ENCODE measurements around the gene MED13. TPM values are rescaled to one million over a fixed set of nuclear protein-coding genes. Genes with fewer than 3 reads are reported as not detected.
A peak's percentile ranks its signal among the peaks of the same experiment; 100 is the strongest.
"Not testable (repeated sequence)": the region's sequence is repeated elsewhere in the genome, so short reads cannot be mapped to it uniquely, and the experiment has no call there.

Gene MED13
- total and polyA plus RNA-seq, 4 donors, result 4.8 to 80.4 (median 47.5) TPM

- peak; percentile 49 for ATAC-seq (ENCODE audit: low FRiP score)
- intact Hi-C loops (cut with DNase I), result loop anchor here (10.0 kb wide), 1 partner anchor 138 kb away; the partner anchor contains the start of gene MED13 (in 2 of the 2)
Measured at GRCh38 chr17:61926826-61927207, 138.3 kb downstream of the MED13 start.

DNA sequence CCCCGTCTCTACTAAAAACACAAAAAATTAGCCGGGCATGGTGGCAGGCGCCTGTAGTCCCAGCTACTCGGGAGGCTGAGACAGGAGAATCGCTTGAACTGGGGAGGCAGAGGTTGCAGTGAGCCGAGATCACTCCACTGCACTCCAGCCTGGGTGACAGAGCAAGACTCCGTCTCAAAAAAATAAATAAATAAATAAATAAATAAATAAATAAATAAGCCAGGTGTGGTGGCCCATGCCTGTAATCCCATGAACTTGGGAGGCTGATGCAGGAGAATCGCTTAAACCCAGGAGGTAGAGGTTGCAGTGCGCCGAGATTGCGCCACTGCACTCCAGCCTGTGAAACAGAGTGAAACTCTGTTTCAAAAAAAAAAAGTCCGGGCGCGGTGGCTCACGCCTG, 149.9 kb downstream of the MED13 start:
- ATAC-seq (ENCODE audit: low FRiP score), result not testable (repeated sequence)

More at GRCh38 chr17:61926826-61927207, 138.3 kb downstream of the MED13 start:
- H3K9me3 ChIP-seq (ENCODE audit: control insufficient read depth, low read length), result no peaks in the 10 kb centered on the region
- WGBS, 2 donors, result 1% methylated on average over 4 of the region's 4 CpGs
- H3K4me3 ChIP-seq (ENCODE audit: low read length in 2 of 2), result peak overlapping the region; percentile 60 to 67
- no peaks in the 10 kb centered on the region for H3K4me1 ChIP-seq (ENCODE audit: control insufficient read depth in 1 of 2, insufficient read depth in 2 of 2, low read length in 2 of 2)
- no peaks in the 10 kb centered on the region for H3K27me3 ChIP-seq (ENCODE audit: control insufficient read depth in 1 of 2, insufficient read depth in 2 of 2, low read length in 1 of 2)
- no peaks in the 10 kb centered on the region for H3K36me3 ChIP-seq (ENCODE audit: control insufficient read depth in 1 of 2, insufficient read depth in 2 of 2, low read length in 1 of 2)
- H3K27ac ChIP-seq (ENCODE audit: low read depth in 1 of 2, low read length in 2 of 2), result peak overlapping the region; percentile 85 to 95
- DNase-seq, result no peak

GRCh38 chr17:61908292-61909037, 156.6 kb downstream of the MED13 start:
- no peaks in the 10 kb centered on the region for H3K36me3 ChIP-seq (ENCODE audit: control insufficient read depth in 1 of 2, insufficient read depth in 2 of 2, low read length in 1 of 2)
- intact Hi-C loops (cut with DNase I), result no loop called here
- no peak overlapping the region for H3K4me3 ChIP-seq (ENCODE audit: low read length in 2 of 2)
- no peaks in the 10 kb centered on the region for H3K4me1 ChIP-seq (ENCODE audit: control insufficient read depth in 1 of 2, insufficient read depth in 2 of 2, low read length in 2 of 2)
- H3K9me3 ChIP-seq (ENCODE audit: control insufficient read depth, low read length), result no peaks in the 10 kb centered on the region
- H3K27ac ChIP-seq (ENCODE audit: low read depth in 1 of 2, low read length in 2 of 2), result no peak overlapping the region
- H3K27me3 ChIP-seq (ENCODE audit: control insufficient read depth in 1 of 2, insufficient read depth in 2 of 2, low read length in 1 of 2), result no peaks in the 10 kb centered on the region
- WGBS, 2 donors, result 90 to 91% methylated on average over 7 of the region's 7 CpGs
- ATAC-seq (ENCODE audit: low FRiP score) (no peak), DNase-seq (no peak)

More for the DNA sequence above, 149.9 kb downstream of the MED13 start:
- H3K4me1 ChIP-seq (ENCODE audit: control insufficient read depth in 1 of 2, insufficient read depth in 2 of 2, low read length in 2 of 2); H3K4me3 ChIP-seq (ENCODE audit: low read length in 2 of 2); H3K27me3 ChIP-seq (ENCODE audit: control insufficient read depth in 1 of 2, insufficient read depth in 2 of 2, low read length in 1 of 2); H3K9me3 ChIP-seq (ENCODE audit: control insufficient read depth, low read length); DNase-seq; H3K27ac ChIP-seq (ENCODE audit: low read depth in 1 of 2, low read length in 2 of 2); intact Hi-C loops (cut with DNase I); H3K36me3 ChIP-seq (ENCODE audit: control insufficient read depth in 1 of 2, insufficient read depth in 2 of 2, low read length in 1 of 2): not testable (repeated sequence)
- 98 to 99% methylated on average over 15 of the region's 15 CpGs for WGBS, 2 donors

DNA sequence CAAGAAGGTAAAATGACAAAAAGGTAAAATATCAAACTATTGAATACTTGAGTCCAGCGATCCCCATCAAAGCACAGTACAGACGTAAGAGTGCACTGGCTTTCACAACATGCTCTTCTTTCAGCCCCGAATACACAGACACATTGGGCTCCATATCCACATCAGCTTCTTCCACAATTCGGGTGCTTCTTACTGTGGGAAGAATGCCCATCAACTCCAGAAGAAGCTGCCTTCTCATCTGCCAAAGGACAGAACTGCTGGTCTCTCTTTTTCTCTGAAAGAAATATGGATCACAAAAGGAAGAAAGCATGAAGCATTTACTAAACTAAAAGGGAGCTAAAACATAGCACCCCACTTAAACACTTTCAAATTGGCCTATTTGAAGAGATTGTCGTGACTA, 157.7 kb downstream of the MED13 start:
- Histone ChIP-seq H3K4me1 (ENCODE audit: control insufficient read depth in 1 of 2, insufficient read depth in 2 of 2, low read length in 2 of 2) (no peaks in the 10 kb centered on the region), H3K36me3 (ENCODE audit: control insufficient read depth in 1 of 2, insufficient read depth in 2 of 2, low read length in 1 of 2) (no peaks in the 10 kb centered on the region), H3K9me3 (ENCODE audit: control insufficient read depth, low read length) (no peaks in the 10 kb centered on the region), H3K27ac (ENCODE audit: low read depth in 1 of 2, low read length in 2 of 2) (no peak overlapping the region), H3K4me3 (ENCODE audit: low read length in 2 of 2) (no peak overlapping the region), H3K27me3 (ENCODE audit: control insufficient read depth in 1 of 2, insufficient read depth in 2 of 2, low read length in 1 of 2) (no peaks in the 10 kb centered on the region)
- DNase-seq (no peak), ATAC-seq (ENCODE audit: low FRiP score) (no peak)
- 94% methylated on average over 5 of the region's 5 CpGs for WGBS, 2 donors
- intact Hi-C loops (cut with DNase I), result no loop called here

DNA sequence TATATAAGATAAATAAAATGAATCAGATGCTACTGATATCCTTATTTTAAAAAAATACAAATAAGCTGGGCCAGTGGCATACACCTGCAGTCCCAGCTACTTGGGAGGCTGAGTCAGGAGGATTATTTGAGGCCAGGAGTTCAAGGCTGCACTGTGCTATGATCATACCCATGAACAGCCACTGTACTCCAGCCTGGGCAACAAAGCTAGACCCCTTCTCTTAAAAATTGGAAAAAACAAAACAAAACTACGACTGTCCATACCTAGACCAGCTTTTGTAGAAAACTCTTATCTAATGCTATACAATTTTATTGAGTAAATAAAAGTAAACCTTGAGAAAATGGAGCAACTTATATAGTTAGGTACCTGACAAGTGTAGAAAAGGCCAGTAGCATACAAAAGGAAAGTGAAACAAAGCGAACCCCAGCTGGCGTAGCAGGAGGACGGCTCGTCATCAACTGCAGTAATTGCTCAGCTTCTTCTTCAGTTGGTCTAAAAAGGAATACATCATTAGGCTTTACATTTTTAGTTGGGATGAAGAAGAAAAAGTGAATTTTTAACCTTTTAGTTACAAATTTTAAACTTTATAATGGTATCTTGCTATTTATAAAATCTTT, 160.9 kb downstream of the MED13 start:
- WGBS, 2 donors, result 94% methylated on average over 5 of the region's 5 CpGs
- Histone ChIP-seq H3K4me3 (ENCODE audit: low read length in 2 of 2) (no peak overlapping the region), H3K27me3 (ENCODE audit: control insufficient read depth in 1 of 2, insufficient read depth in 2 of 2, low read length in 1 of 2) (no peaks in the 10 kb centered on the region), H3K36me3 (ENCODE audit: control insufficient read depth in 1 of 2, insufficient read depth in 2 of 2, low read length in 1 of 2) (no peaks in the 10 kb centered on the region), H3K9me3 (ENCODE audit: control insufficient read depth, low read length) (no peaks in the 10 kb centered on the region), H3K4me1 (ENCODE audit: control insufficient read depth in 1 of 2, insufficient read depth in 2 of 2, low read length in 2 of 2) (no peaks in the 10 kb centered on the region), H3K27ac (ENCODE audit: low read depth in 1 of 2, low read length in 2 of 2) (no peak overlapping the region)
- intact Hi-C loops (cut with DNase I), result no loop called here
- no peak for DNase-seq
- no peak for ATAC-seq (ENCODE audit: low FRiP score)

DNA sequence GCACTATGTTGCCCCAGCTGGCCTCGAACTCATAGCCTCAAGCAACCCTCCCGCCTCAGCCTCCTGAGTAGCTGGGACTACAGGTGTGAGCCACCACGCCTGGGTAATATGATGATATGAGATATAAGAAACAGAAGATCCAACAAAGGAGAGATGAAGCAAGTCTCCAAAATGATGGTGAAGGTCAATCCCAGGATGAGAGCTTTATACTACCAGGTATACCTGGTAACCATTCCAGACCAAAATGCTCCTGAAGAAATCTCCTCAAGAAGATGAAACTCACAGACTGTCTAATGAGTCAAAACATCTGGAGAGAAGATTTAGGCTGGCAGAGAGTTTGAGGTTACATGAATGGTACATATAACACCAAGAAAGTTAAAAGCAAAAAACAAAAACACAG, 161.8 kb downstream of the MED13 start:
- Histone ChIP-seq H3K4me3 (ENCODE audit: low read length in 2 of 2) (no peak overlapping the region), H3K36me3 (ENCODE audit: control insufficient read depth in 1 of 2, insufficient read depth in 2 of 2, low read length in 1 of 2) (peaks cover 0 to 1% of the 10 kb centered on the region in 2 donors), H3K27me3 (ENCODE audit: control insufficient read depth in 1 of 2, insufficient read depth in 2 of 2, low read length in 1 of 2) (no peaks in the 10 kb centered on the region), H3K9me3 (ENCODE audit: control insufficient read depth, low read length) (no peaks in the 10 kb centered on the region), H3K4me1 (ENCODE audit: control insufficient read depth in 1 of 2, insufficient read depth in 2 of 2, low read length in 2 of 2) (no peaks in the 10 kb centered on the region), H3K27ac (ENCODE audit: low read depth in 1 of 2, low read length in 2 of 2) (no peak overlapping the region)
- DNase-seq (no peak), ATAC-seq (ENCODE audit: low FRiP score) (no peak)
- 97 to 99% methylated on average over 3 of the region's 3 CpGs for whole genome bisulfite sequencing, 2 donors
- intact Hi-C loops (cut with DNase I), result no loop called here

DNA sequence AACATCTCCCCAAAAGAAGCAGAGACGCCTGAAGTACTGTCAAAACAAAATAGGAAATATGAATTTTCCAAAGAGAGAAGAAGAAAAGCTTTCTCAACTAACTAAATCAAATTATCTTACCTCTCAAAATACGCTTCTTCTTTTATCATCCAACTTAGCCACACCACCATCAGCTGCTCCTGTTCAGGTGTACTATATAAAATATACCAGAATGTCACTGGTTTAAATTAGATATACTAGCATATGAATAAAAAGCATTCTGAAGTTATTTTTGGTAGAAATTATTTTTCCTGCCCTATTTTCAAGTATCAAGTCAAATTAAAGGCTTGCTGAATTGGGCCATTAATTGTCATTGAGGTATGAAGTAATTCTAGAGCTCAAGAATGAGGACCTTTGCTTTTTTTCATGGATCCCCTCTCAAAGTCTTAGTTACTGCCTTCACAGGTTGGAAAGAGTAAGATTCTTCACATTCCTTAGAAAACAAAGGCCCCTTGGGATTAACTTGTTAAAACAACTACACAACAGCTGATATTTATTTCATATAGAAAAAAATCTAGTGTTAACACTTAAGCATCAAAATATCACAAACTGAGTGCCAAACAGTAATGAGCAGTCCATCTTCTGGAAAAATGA, 167.4 kb downstream of the MED13 start:
- Histone ChIP-seq H3K9me3 (ENCODE audit: control insufficient read depth, low read length) (no peaks in the 10 kb centered on the region), H3K36me3 (ENCODE audit: control insufficient read depth in 1 of 2, insufficient read depth in 2 of 2, low read length in 1 of 2) (peaks cover 0 to 5% of the 10 kb centered on the region in 2 donors), H3K4me1 (ENCODE audit: control insufficient read depth in 1 of 2, insufficient read depth in 2 of 2, low read length in 2 of 2) (no peaks in the 10 kb centered on the region), H3K4me3 (ENCODE audit: low read length in 2 of 2) (no peak overlapping the region), H3K27ac (ENCODE audit: low read depth in 1 of 2, low read length in 2 of 2) (no peak overlapping the region), H3K27me3 (ENCODE audit: control insufficient read depth in 1 of 2, insufficient read depth in 2 of 2, low read length in 1 of 2) (no peaks in the 10 kb centered on the region)
- no peak for DNase-seq
- ATAC-seq (ENCODE audit: low FRiP score), result no peak
- WGBS, 2 donors, result 88 to 92% methylated on average over 2 of the region's 2 CpGs
- intact Hi-C loops (cut with DNase I), result no loop called here

DNA sequence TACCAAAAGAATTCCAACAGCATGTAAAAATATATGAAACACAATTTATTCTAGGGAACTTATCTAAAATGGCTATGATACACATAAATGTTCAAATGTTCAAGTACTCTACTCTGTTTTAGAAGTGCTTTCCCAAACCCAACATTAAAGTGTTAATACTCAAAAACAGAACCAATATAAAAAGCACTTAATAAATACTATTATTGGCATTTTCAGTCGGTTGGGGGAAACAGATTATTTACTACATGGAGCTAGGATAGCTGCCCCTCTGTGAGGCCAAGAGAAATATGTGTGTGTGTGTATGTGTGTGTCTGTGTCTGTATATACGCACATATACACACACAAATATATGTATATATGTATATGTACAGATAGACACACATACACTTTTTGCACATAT, 169.7 kb downstream of the MED13 start:
- Histone ChIP-seq H3K4me3 (ENCODE audit: low read length in 2 of 2) (no peak overlapping the region), H3K27ac (ENCODE audit: low read depth in 1 of 2, low read length in 2 of 2) (no peak overlapping the region), H3K9me3 (ENCODE audit: control insufficient read depth, low read length) (no peaks in the 10 kb centered on the region), H3K4me1 (ENCODE audit: control insufficient read depth in 1 of 2, insufficient read depth in 2 of 2, low read length in 2 of 2) (no peaks in the 10 kb centered on the region), H3K27me3 (ENCODE audit: control insufficient read depth in 1 of 2, insufficient read depth in 2 of 2, low read length in 1 of 2) (no peaks in the 10 kb centered on the region), H3K36me3 (ENCODE audit: control insufficient read depth in 1 of 2, insufficient read depth in 2 of 2, low read length in 1 of 2) (peaks cover 0 to 5% of the 10 kb centered on the region in 2 donors)
- ATAC-seq (ENCODE audit: low FRiP score) (no peak), DNase-seq (no peak)
- 60% methylated on average over 2 of the region's 2 CpGs for WGBS, 2 donors
- intact Hi-C loops (cut with DNase I), result no loop called here
